Neuronal stem cell (in vitro differentiated cells): ENCODE results near the gene ZNF286A.
"Not testable (repeated sequence)": the region's sequence is repeated elsewhere in the genome, so short reads cannot be mapped to it uniquely, and the experiment has no call there.

Source experiments
- DNase-seq: peaks from one replicate; pipeline ENCODE4 v3.0.0-alpha.2; 2013; ENCODE audit warnings: low spot score
- H2AFZ ChIP-seq: one replicate; pipeline ENCODE4 v1.6.1; 2013; ENCODE audit warnings: mild to moderate bottlenecking, low read length, inconsistent platforms
- H2AK5ac ChIP-seq: 2 replicates; pipeline ENCODE4 v1.6.1; 2013; ENCODE audit warnings: low read depth, mild to moderate bottlenecking, inconsistent platforms, low read length, moderate library complexity, mixed read lengths
- H2BK120ac ChIP-seq: 2 replicates; pipeline ENCODE4 v1.6.1; 2013; ENCODE audit warnings: low read depth, mild to moderate bottlenecking, inconsistent platforms, low read length, moderate library complexity, mixed read lengths
- H2BK12ac ChIP-seq: one replicate; pipeline ENCODE4 v1.6.1; 2013; ENCODE audit warnings: low read length, inconsistent platforms
- H2BK15ac ChIP-seq: 2 replicates; pipeline ENCODE4 v1.6.1; 2013; ENCODE audit warnings: mild to moderate bottlenecking, low read length, inconsistent platforms, mixed read lengths
- H2BK5ac ChIP-seq: one replicate; pipeline ENCODE4 v1.6.1; 2013; ENCODE audit warnings: inconsistent platforms, mild to moderate bottlenecking, low read length, moderate library complexity
- H3K14ac ChIP-seq: one replicate; pipeline ENCODE4 v1.6.1; 2013; ENCODE audit warnings: low read length, inconsistent platforms
- H3K18ac ChIP-seq: 2 replicates; pipeline ENCODE4 v1.6.1; 2013; ENCODE audit warnings: low read length, inconsistent platforms
- H3K23ac ChIP-seq: 2 replicates; pipeline ENCODE4 v1.6.1; 2013; ENCODE audit warnings: low read depth, mild to moderate bottlenecking, mixed read lengths, low read length, inconsistent platforms; ENCODE audit not compliant: poor library complexity
- H3K27ac ChIP-seq: replicated peaks from 3 replicates; pipeline ENCODE4 v1.5.1; 2013; ENCODE audit warnings: low read length, inconsistent platforms
- H3K27me3 ChIP-seq, 3 experiments: 2 replicates each; pipeline ENCODE4 v1.6.1; 2013; ENCODE audit warnings: low read length in 3 of 3, mild to moderate bottlenecking in 2 of 3, inconsistent platforms in 1 of 3, low read depth in 1 of 3, mixed read lengths in 1 of 3, moderate library complexity in 1 of 3; ENCODE audit not compliant: control insufficient read depth in 3 of 3, insufficient read depth in 3 of 3
- H3K36me3 ChIP-seq, 2 donors: replicated peaks in 1 of 2; 2 replicates each; pipeline ENCODE4 v1.6.1; 2013; ENCODE audit warnings: low read length in 2 of 2; ENCODE audit not compliant: control insufficient read depth in 2 of 2, insufficient read depth in 2 of 2
- H3K4ac ChIP-seq: 2 replicates; pipeline ENCODE4 v1.6.1; 2013; ENCODE audit warnings: inconsistent platforms, mild to moderate bottlenecking, low read length, moderate library complexity
- H3K4me1 ChIP-seq, 2 donors: 1 replicate in 1 of 2; 2 replicates in 1 of 2; pipeline ENCODE4 v1.6.1; 2013; ENCODE audit warnings: low read length in 2 of 2, low read depth in 1 of 2; ENCODE audit not compliant: control insufficient read depth in 2 of 2, insufficient read depth in 1 of 2
- H3K4me2 ChIP-seq: one replicate; pipeline ENCODE4 v1.6.1; 2013; ENCODE audit warnings: mild to moderate bottlenecking, low read length, inconsistent platforms; ENCODE audit not compliant: insufficient read depth, poor library complexity, severe bottlenecking
- H3K4me3 ChIP-seq, 2 donors: 2 replicates each; pipeline ENCODE4 v1.5.1; 2013; ENCODE audit warnings: low read length in 2 of 2, mild to moderate bottlenecking in 2 of 2, inconsistent platforms in 1 of 2, moderate library complexity in 1 of 2
- H3K79me1 ChIP-seq: one replicate; pipeline ENCODE4 v1.6.1; 2013; ENCODE audit warnings: low read depth, mild to moderate bottlenecking, inconsistent platforms, low read length, moderate library complexity
- H3K9ac ChIP-seq: one replicate; pipeline ENCODE4 v1.6.1; 2013; ENCODE audit warnings: mild to moderate bottlenecking, low read depth, low read length, inconsistent platforms; ENCODE audit not compliant: poor library complexity
- H3K9me3 ChIP-seq, 2 donors: replicated peaks in 1 of 2; 2 replicates each; pipeline versions ENCODE3 to v1.6.1; 2013; ENCODE audit warnings: low read length in 2 of 2, mild to moderate bottlenecking in 2 of 2, inconsistent platforms in 1 of 2, low read depth in 1 of 2, mixed read lengths in 1 of 2, moderate library complexity in 1 of 2; ENCODE audit not compliant: control insufficient read depth in 2 of 2, insufficient read depth in 1 of 2
- H4K8ac ChIP-seq: one replicate; pipeline ENCODE4 v1.6.1; 2013; ENCODE audit warnings: low read depth, mild to moderate bottlenecking, inconsistent platforms, low read length, moderate library complexity
- H4K91ac ChIP-seq: one replicate; pipeline ENCODE4 v1.6.1; 2013; ENCODE audit warnings: low read length, low read depth, mild to moderate bottlenecking, inconsistent platforms; ENCODE audit not compliant: poor library complexity
- WGBS, 2 donors: extraction: QIAGEN DNeasy Blood & Tissue Kit; methylation state at CpG; one replicate each; pipeline ENCODE4 v1.1.7; 2013; ENCODE audit warnings: missing lambda C conversion rate in 2 of 2, mixed read lengths in 1 of 2; ENCODE audit not compliant: insufficient read length in 2 of 2, insufficient replicate concordance in 1 of 2; ENCODE audit errors: extremely low coverage in 2 of 2; 5-methylcytosine and 5-hydroxymethylcytosine counted together

ZNF286A gene

GRCh38 chr17:15704813-15705212 is 5.3 kb downstream of the ZNF286A start:
- not testable (repeated sequence) for H2BK5ac ChIP-seq, H3K4me3 ChIP-seq, H3K27me3 ChIP-seq, H2BK120ac ChIP-seq, H3K9ac ChIP-seq, H4K91ac ChIP-seq, H3K4ac ChIP-seq, H2BK12ac ChIP-seq, H3K18ac ChIP-seq, DNase-seq, H3K79me1 ChIP-seq, H3K27ac ChIP-seq, H2BK15ac ChIP-seq, H3K4me2 ChIP-seq, H3K14ac ChIP-seq, H4K8ac ChIP-seq, H3K4me1 ChIP-seq, H2AFZ ChIP-seq, H2AK5ac ChIP-seq, H3K23ac ChIP-seq
- WGBS, 2 donors, result no CpG with 5 or more reads among the region's 32 CpGs
- peaks cover 25 to 70% of the 10 kb centered on the region in 2 donors for H3K36me3 ChIP-seq
- H3K9me3 ChIP-seq, result peaks cover 18 to 64% of the 10 kb centered on the region in 2 donors

GRCh38 chr17:15708879-15709278 is 9.3 kb downstream of the ZNF286A start:
- not testable (repeated sequence) for H3K27ac ChIP-seq, H3K4ac ChIP-seq, H3K23ac ChIP-seq, H3K4me1 ChIP-seq, H2BK5ac ChIP-seq, H4K8ac ChIP-seq, H3K4me3 ChIP-seq, H2BK120ac ChIP-seq, H3K9ac ChIP-seq, H2BK12ac ChIP-seq, H3K14ac ChIP-seq, H3K79me1 ChIP-seq, H2BK15ac ChIP-seq, H3K18ac ChIP-seq, H4K91ac ChIP-seq, H3K4me2 ChIP-seq, H2AFZ ChIP-seq, H2AK5ac ChIP-seq, DNase-seq, H3K27me3 ChIP-seq
- peaks cover 20 to 75% of the 10 kb centered on the region in 2 donors for H3K36me3 ChIP-seq
- WGBS, 2 donors, result no CpG with 5 or more reads among the region's 3 CpGs
- peaks cover 18 to 75% of the 10 kb centered on the region in 2 donors for H3K9me3 ChIP-seq

- not testable (repeated sequence) for H3K23ac ChIP-seq, H3K27me3 ChIP-seq, H3K79me1 ChIP-seq, DNase-seq, H4K91ac ChIP-seq, H3K4me1 ChIP-seq, H3K14ac ChIP-seq, H2BK12ac ChIP-seq, H2BK5ac ChIP-seq, H3K4me2 ChIP-seq, H2BK15ac ChIP-seq, H2AFZ ChIP-seq, H3K27ac ChIP-seq, H2AK5ac ChIP-seq, H3K18ac ChIP-seq, H3K4ac ChIP-seq, H4K8ac ChIP-seq, H2BK120ac ChIP-seq, H3K4me3 ChIP-seq, H3K9ac ChIP-seq
- H3K9me3 ChIP-seq, result peaks cover 0 to 62% of the 10 kb centered on the region in 2 donors
- peaks cover 3 to 58% of the 10 kb centered on the region in 2 donors for H3K36me3 ChIP-seq
- WGBS, 2 donors, result no CpG with 5 or more reads among the region's 11 CpGs
These were observed 17.3 kb downstream of the ZNF286A start for GRCh38 chr17:15716601-15717563.

GRCh38 chr17:15730535-15730934 is 31.0 kb downstream of the ZNF286A start:
- H3K4me2 ChIP-seq, H2BK15ac ChIP-seq, H2BK5ac ChIP-seq, H3K27me3 ChIP-seq, H4K91ac ChIP-seq, H3K23ac ChIP-seq, H3K4ac ChIP-seq, H3K4me1 ChIP-seq, H2AK5ac ChIP-seq, H3K27ac ChIP-seq, H3K36me3 ChIP-seq, H4K8ac ChIP-seq, H3K9ac ChIP-seq, H3K9me3 ChIP-seq, DNase-seq, H3K14ac ChIP-seq, H3K4me3 ChIP-seq, H2AFZ ChIP-seq, H3K18ac ChIP-seq, H2BK120ac ChIP-seq, H2BK12ac ChIP-seq, H3K79me1 ChIP-seq: not testable (repeated sequence)
- WGBS, 2 donors, result no CpG with 5 or more reads among the region's 14 CpGs
